A549 (cell line): ENCODE measurements around the gene LCE3B. TPM values are rescaled to one million over a fixed set of nuclear protein-coding genes. Genes with fewer than 3 reads are reported as not detected.
"Not testable (repeated sequence)": the region's sequence is repeated elsewhere in the genome, so short reads cannot be mapped to it uniquely, and the experiment has no call there.

ENCODE experiments used
- ATAC-seq, 2 experiments: fragments of 200-7000 bp in 1 of 2; fragments of >200 bp in 1 of 2; cut with Nextera tagmentation in 1 of 2; cut with Tn5 transposase in 1 of 2; 3 replicates each; pipeline versions ENCODE4 v1.8.0 to v1.9.1; 2018 to 2020; ENCODE audit warnings: mild to moderate bottlenecking in 1 of 2, moderate library complexity in 1 of 2
- CTCF ChIA-PET: fragments of 300-600 bp; sonication (Branson Sonifier 250); formaldehyde crosslinking; extraction: SDS; loops from one replicate; lab custom pipeline; 2021; ENCODE audit warnings: antibody characterized with exemption, inconsistent platforms; lab: Yijun Ruan, JAX
- POLR2A ChIA-PET: fragments of 350-600 bp; formaldehyde crosslinking; extraction: SDS; loops from one replicate; lab custom pipeline; 2021; ENCODE audit warnings: antibody characterized with exemption, inconsistent platforms; lab: Yijun Ruan, JAX
- DNase-seq, 2 experiments: peaks; one replicate each; pipeline versions ENCODE4 v3.0.0 to v3.0.0-alpha.2; 2011 to 2016; ENCODE audit warnings: low read depth in 1 of 2, low spot score in 1 of 2
- FAIRE-seq: peaks from 2 replicates; lab custom pipeline; 2011; peaks lifted over from hg19 to GRCh38; lab: Jason Lieb, UNC
- H3K27ac ChIP-seq, 2 experiments: fragments of >200 bp; sonication (Bioruptor Twin); formaldehyde crosslinking; 3 replicates each; pipeline ENCODE4 v1.5.1; 2016 to 2017
- H3K4me1 ChIP-seq: fragments of >200 bp; sonication (Bioruptor Twin); formaldehyde crosslinking; 3 replicates; pipeline ENCODE4 v1.6.1; 2016
- H3K4me2 ChIP-seq: fragments of >200 bp; sonication (Bioruptor Twin); formaldehyde crosslinking; 3 replicates; pipeline ENCODE4 v1.6.1; 2016
- H3K4me3 ChIP-seq: fragments of >200 bp; sonication (Bioruptor Twin); formaldehyde crosslinking; 3 replicates; pipeline ENCODE4 v1.5.1; 2016
- H3K9me3 ChIP-seq: fragments of >200 bp; sonication (Bioruptor Twin); formaldehyde crosslinking; 3 replicates; pipeline ENCODE4 v1.6.1; 2016
- CBX8 ChIP-seq: fragments of 200-600 bp; sonication (generic); IDR thresholded peaks from 2 replicates; pipeline ENCODE4 v1.6.1; 2016
- CEBPB ChIP-seq, 2 experiments: fragments of >200 bp in 1 of 2; sonication (Bioruptor Twin) in 1 of 2; formaldehyde crosslinking in 1 of 2; IDR thresholded peaks; 2 replicates each; pipeline ENCODE4 v1.6.1; 2012 to 2016
- CHD2 ChIP-seq: fragments of 150-350 bp; IDR thresholded peaks from 2 replicates; pipeline ENCODE4 v1.6.1; 2014; ENCODE audit warnings: low read length; ENCODE audit not compliant: partially characterized antibody
- CTCF ChIP-seq: fragments of >200 bp; sonication (Bioruptor Twin); formaldehyde crosslinking; IDR thresholded peaks from 3 replicates; pipeline ENCODE4 v1.5.1; 2016
- EHF ChIP-seq: fragments of 250-450 bp; sonication (Bioruptor Pico); IDR thresholded peaks from 2 replicates; pipeline ENCODE4 v1.5.0; 2020; ENCODE audit warnings: mild to moderate bottlenecking
- EP300 ChIP-seq, 2 experiments: fragments of >200 bp; sonication (Bioruptor Twin); formaldehyde crosslinking; IDR thresholded peaks; 2 replicates in 1 of 2; 3 replicates in 1 of 2; pipeline ENCODE4 v1.6.1; 2016 to 2017
- FOSB ChIP-seq: fragments of 250-450 bp; sonication (Bioruptor Pico); IDR thresholded peaks from 2 replicates; pipeline ENCODE4 v1.5.0; 2020; ENCODE audit warnings: mild to moderate bottlenecking, moderate library complexity
- GATA3 ChIP-seq: IDR thresholded peaks from 2 replicates; pipeline ENCODE4 v1.6.1; 2012; ENCODE audit warnings: borderline replicate concordance
- HES2 ChIP-seq: fragments of >200 bp; sonication (Bioruptor Twin); formaldehyde crosslinking; IDR thresholded peaks from 2 replicates; pipeline ENCODE4 v1.6.1; 2016
- HOXA7 ChIP-seq: fragments of 250-450 bp; sonication (Bioruptor Pico); IDR thresholded peaks from 2 replicates; pipeline ENCODE4 v1.5.0; 2020; ENCODE audit warnings: mild to moderate bottlenecking, moderate library complexity
- KDM1A ChIP-seq: fragments of 200-600 bp; sonication (generic); IDR thresholded peaks from 2 replicates; pipeline ENCODE4 v1.6.1; 2016; ENCODE audit warnings: low read depth, mild to moderate bottlenecking
- MAFK ChIP-seq: fragments of 450-650 bp; IDR thresholded peaks from 2 replicates; pipeline ENCODE4 v1.6.1; 2014; ENCODE audit not compliant: partially characterized antibody
- PBX3 ChIP-seq: IDR thresholded peaks from 2 replicates; pipeline ENCODE4 v1.6.1; 2012
- POLR2A ChIP-seq: IDR thresholded peaks from 2 replicates; pipeline ENCODE4 v1.6.1; 2012; ENCODE audit warnings: mild to moderate bottlenecking, low read length
- REST ChIP-seq: fragments of 200-600 bp; sonication (generic); IDR thresholded peaks from 2 replicates; pipeline ENCODE4 v1.6.1; 2016; ENCODE audit warnings: antibody characterized with exemption, mild to moderate bottlenecking, moderate library complexity
- SREBF2 ChIP-seq: fragments of 450-650 bp; IDR thresholded peaks from 2 replicates; pipeline ENCODE4 v1.6.1; 2014; ENCODE audit warnings: mild to moderate bottlenecking, moderate library complexity
- TFCP2L1 ChIP-seq: fragments of 250-450 bp; sonication (Bioruptor Pico); IDR thresholded peaks from 2 replicates; pipeline ENCODE4 v1.5.0; 2021; ENCODE audit warnings: mild to moderate bottlenecking
- TP53 ChIP-seq: fragments of 250-450 bp; sonication (Bioruptor Pico); IDR thresholded peaks from 2 replicates; pipeline ENCODE4 v1.5.0; 2021; ENCODE audit warnings: mild to moderate bottlenecking, moderate library complexity
- USF2 ChIP-seq: fragments of 450-650 bp; IDR thresholded peaks from 2 replicates; pipeline ENCODE4 v1.6.1; 2014; ENCODE audit warnings: antibody characterized with exemption
- ZC3H11A ChIP-seq: fragments of 450-650 bp; IDR thresholded peaks from 2 replicates; pipeline ENCODE4 v1.6.1; 2014; ENCODE audit warnings: antibody characterized with exemption, mild to moderate bottlenecking
- ZNF302 ChIP-seq: fragments of 250-450 bp; sonication (Bioruptor Pico); IDR thresholded peaks from 2 replicates; pipeline ENCODE4 v1.9.0; 2021; ENCODE audit warnings: inconsistent platforms, mild to moderate bottlenecking, moderate library complexity
- ZSCAN20 ChIP-seq: fragments of 250-450 bp; sonication (Bioruptor Pico); IDR thresholded peaks from 2 replicates; pipeline ENCODE4 v1.8.0; 2022; ENCODE audit warnings: mild to moderate bottlenecking, moderate library complexity
- WGBS: methylation state at CpG from one replicate; pipeline ENCODE4 v1.1.6; 2017; ENCODE audit errors: missing lambda C conversion rate; 5-methylcytosine and 5-hydroxymethylcytosine counted together
- polyA plus RNA-seq, 4 experiments: library from polyadenylated mRNA; depleted of rRNA in 3 of 4; stranded (reverse); fragments of >200 nt; fragmentation: RNase III in 1 of 4; extraction: RNeasy Plus Mini Kit Qiagen cat#74134 plus additional on column Dnase treatment in 1 of 4; gene quantifications; 2 replicates in 3 of 4; 3 replicates in 1 of 4; pipeline ENCODE4 v1.2.3, GENCODE V29; 2011 to 2017

Gene LCE3B
- polyA plus RNA-seq, 2 of the 4 experiments (the other 2 are of a cell fraction): not detected

- POLR2A ChIA-PET: no interaction called here
- H3K4me2 ChIP-seq: no peak overlapping the region
- no peak overlapping the region for H3K27ac ChIP-seq
- CTCF ChIA-PET: interaction anchor here (1.0 kb wide), 1 partner anchor 32 kb away, joined by 5 read pairs; no protein-coding TSS in a partner anchor
- TF ChIP-seq CTCF (no peak), EP300 (IDR thresholded peaks at IDR 0.05) (no peak), CBX8 (no peak), ZSCAN20 (CRISPR knock-in tag) (no peak)
- H3K4me1 ChIP-seq: no peaks in the 10 kb centered on the region
- 44% methylated on average over 12 of the region's 14 CpGs for WGBS
- DNase-seq (no peak), FAIRE-seq (no peak), ATAC-seq (no peak)
- H3K4me3 ChIP-seq: no peak overlapping the region
- H3K9me3 ChIP-seq: peaks cover 14% of the 10 kb centered on the region; the same call in 2 of the 3 replicates
These were observed 47.9 kb upstream of the LCE3B start for GRCh38 chr1:152565535-152566215.

GRCh38 chr1:152566681-152567080 is 46.9 kb upstream of the LCE3B start, which contains the start of gene LCE3E:
Gene LCE3E (minus strand): TSS chr1:152566780. CDS start chr1:152566208, 572 bp downstream.
- DNase-seq (no peak), ATAC-seq (no peak; a peak in 1 of 6 replicates), FAIRE-seq (no peak)
- POLR2A ChIA-PET: no interaction called here
- CTCF ChIA-PET: interaction anchor here (1.0 kb wide), 1 partner anchor 33 kb away, joined by 5 read pairs; no protein-coding TSS in a partner anchor
- no peak within 1 kb of the TSS for H3K4me2 ChIP-seq
- H3K27ac ChIP-seq: no peak within 1 kb of the TSS
- no peak within 1 kb of the TSS for H3K4me3 ChIP-seq
- H3K4me1 ChIP-seq: no peaks in the 10 kb centered on the region
- WGBS: 35% methylated on average over 1 of the region's 1 CpG
- peaks cover 14% of the 10 kb centered on the region; the same call in 2 of the 3 replicates for H3K9me3 ChIP-seq
- TF ChIP-seq MAFK (no peak), TP53 (no peak)

- Histone ChIP-seq H3K4me3 (no peak overlapping the region), H3K9me3 (no peaks in the 10 kb centered on the region), H3K4me1 (peaks cover 4% of the 10 kb centered on the region; the same call in 1 of the 3 replicates), H3K27ac (no peak overlapping the region), H3K4me2 (no peak overlapping the region)
- TF ChIP-seq TFCP2L1: no peak
- no peak for TF ChIP-seq REST
- TF ChIP-seq GATA3: no peak
- TF ChIP-seq EHF: no peak
- no peak for TF ChIP-seq POLR2A
- TF ChIP-seq FOSB (CRISPR knock-in tag): no peak
- no peak for TF ChIP-seq ZNF302 (CRISPR knock-in tag)
- TF ChIP-seq KDM1A: no peak
- no peak for TF ChIP-seq SREBF2
- TF ChIP-seq PBX3: no peak
- TF ChIP-seq USF2: no peak
- TF ChIP-seq CEBPB (IDR thresholded peaks at IDR 0.05): no peak
- no peak for TF ChIP-seq ZC3H11A
- no peak for TF ChIP-seq ZSCAN20 (CRISPR knock-in tag)
- TF ChIP-seq HOXA7 (CRISPR knock-in tag): no peak
- no peak for TF ChIP-seq HES2
- no peak for TF ChIP-seq CHD2
- POLR2A ChIA-PET: no interaction called here
- 65% methylated on average over 2 of the region's 2 CpGs for WGBS
- FAIRE-seq (no peak), ATAC-seq (no peak), DNase-seq (no peak)
- CTCF ChIA-PET: interaction anchor here (0.7 to 1.3 kb wide), 2 partner anchors 42 to 44 kb away, joined by 3 read pairs; no protein-coding TSS in a partner anchor
These were observed 36.4 kb upstream of the LCE3B start for GRCh38 chr1:152577168-152577567.

GRCh38 chr1:152579526-152579925 is 34.1 kb upstream of the LCE3B start:
- ATAC-seq, POLR2A ChIA-PET, H3K27ac ChIP-seq, DNase-seq, FAIRE-seq, H3K4me3 ChIP-seq, H3K4me1 ChIP-seq, H3K9me3 ChIP-seq, H3K4me2 ChIP-seq: not testable (repeated sequence)
- CTCF ChIA-PET: interaction anchor here (0.6 to 0.9 kb wide), 5 partner anchors 9 to 61 kb away, joined by 3 read pairs; partner anchors contain the start of gene LCE3A
- 70% methylated on average over 5 of the region's 9 CpGs for WGBS
